HG02759 (cell line): Measurements from ENCODE around the gene ASB4.
A peak's percentile ranks its signal among the peaks of the same experiment; 100 is the strongest.
"Not testable (repeated sequence)": the region's sequence is repeated elsewhere in the genome, so short reads cannot be mapped to it uniquely, and the experiment has no call there.

Experiments
- ATAC-seq: cut with Tn5 transposase; IDR thresholded peaks from one replicate; pipeline ENCODE4 v1.9.1; 2021; ENCODE audit warnings: mild to moderate bottlenecking, moderate library complexity; ENCODE audit not compliant: unreplicated experiment

ASB4 gene

GRCh38 chr7:95478272-95479037 is 7.3 kb upstream of the ASB4 start:
- ATAC-seq: no peak

GRCh38 chr7:95479992-95480624 is 5.6 kb upstream of the ASB4 start:
- ATAC-seq: peak; percentile 70

DNA sequence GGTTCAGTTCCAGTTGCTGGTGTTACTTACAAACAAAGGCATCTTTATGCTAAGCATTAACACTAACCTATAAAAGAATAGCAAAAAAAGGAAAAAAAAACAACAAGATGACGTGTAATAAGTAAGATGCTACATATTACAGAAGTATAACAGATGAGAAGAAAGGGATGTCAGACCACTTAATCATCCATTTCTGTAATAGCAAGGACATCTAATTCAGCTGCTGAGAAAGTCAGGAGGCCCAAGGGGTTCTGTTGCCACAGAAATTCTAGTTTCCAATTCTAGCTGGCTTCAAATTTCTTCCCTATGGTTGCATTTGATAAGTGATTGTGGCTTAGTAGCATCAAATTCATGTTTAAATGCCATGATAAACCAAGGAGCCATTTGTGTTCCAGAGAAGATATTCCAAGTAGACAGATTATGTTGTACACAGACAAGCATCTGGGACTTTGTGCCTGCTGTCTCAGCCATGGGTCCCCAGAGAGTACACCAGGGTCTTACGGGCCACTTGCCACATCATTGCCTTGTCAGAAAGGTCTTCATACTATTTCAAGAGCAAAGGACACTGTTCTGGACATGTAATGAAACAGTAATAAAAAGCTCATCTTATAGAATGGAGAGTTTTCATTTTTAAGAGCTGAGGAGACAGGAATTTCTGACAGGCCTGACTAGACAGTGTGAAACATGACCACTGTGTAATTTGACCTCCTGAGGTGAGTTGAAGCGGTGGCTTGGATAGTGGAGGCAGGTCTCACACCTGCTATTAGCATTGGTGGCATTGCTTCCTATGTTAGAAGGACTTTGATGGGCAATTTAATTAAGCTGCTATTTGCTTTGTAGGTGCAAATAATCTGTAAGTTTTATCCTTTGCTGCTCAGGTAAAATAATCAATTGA is 4.2 kb upstream of the ASB4 start:
- no peak for ATAC-seq

DNA sequence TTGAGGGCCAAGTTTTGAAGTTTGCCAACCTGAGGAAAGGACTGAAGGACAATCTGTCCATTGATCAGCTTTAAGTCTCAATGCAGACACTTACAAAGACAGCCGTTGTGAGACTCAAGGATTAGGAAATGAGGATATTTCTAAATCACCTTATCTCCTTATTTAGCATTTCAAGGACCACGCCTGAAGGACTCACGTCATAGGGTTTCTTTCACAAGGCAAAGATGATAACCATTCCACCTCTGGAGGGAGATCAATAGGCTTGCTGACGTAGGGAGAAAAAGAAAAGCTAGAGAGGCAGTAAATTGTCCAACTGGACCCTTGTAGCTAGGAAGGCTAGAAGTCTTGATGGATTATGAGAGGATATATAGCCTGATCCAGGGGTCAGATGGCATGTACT is 3.3 kb upstream of the ASB4 start:
- no peak for ATAC-seq

DNA sequence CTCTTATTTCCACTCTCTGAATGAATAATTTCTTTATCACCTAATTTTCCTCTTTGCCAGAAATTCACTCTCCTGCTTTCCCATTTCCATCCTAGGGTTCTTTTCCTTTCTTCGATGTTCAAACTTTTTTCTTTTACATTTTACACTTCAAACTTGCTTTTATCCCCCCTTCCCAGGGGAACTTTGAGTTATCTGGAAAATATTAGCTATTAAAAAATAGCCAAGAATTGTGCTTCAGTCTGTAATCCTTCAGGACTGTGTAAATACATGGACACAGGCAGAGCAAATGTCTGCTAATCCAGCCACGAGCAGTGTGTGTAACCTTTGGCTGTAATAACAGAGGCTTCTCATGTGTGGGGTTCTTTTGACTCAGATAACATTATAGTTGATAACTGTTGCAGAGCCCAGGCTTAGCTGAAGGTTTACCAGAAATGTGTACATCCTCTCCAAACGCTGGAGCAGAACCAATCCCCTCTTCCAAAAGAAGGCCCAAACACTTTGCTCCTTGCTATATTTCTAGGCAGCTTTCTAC is 4.6 kb downstream of the ASB4 start:
- ATAC-seq: no peak

- ATAC-seq: no peak
These were observed 5.5 kb downstream of the ASB4 start for GRCh38 chr7:95491201-95491600.

- no peak for ATAC-seq
These were observed 6.0 kb downstream of the ASB4 start for GRCh38 chr7:95491634-95492314.

GRCh38 chr7:95493247-95493646 is 7.5 kb downstream of the ASB4 start:
- ATAC-seq: no peak

- no peak for ATAC-seq
These were observed 8.1 kb downstream of the ASB4 start for GRCh38 chr7:95493844-95494243.

GRCh38 chr7:95501261-95501832 is 15.6 kb downstream of the ASB4 start:
- ATAC-seq: peak; percentile 91

DNA sequence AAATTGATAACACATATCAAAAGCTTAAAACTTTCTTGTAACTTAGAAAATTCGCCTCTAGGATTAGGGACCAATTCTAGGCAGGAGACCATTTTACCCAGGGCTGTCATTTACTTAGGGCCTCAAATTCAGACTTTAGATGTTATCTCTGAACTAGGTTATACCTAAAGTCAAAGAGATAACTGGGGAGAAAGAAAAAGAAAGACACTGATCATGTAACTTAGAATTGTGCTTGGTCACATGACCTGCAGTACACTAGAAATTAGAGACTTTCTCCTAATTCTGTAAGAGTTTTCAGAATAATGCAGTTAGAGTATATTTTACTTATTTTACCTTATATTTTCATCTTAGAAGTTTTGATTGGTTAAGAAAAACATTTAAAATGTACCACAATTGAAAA is 16.7 kb downstream of the ASB4 start:
- ATAC-seq: no peak

GRCh38 chr7:95503271-95504131 is 17.8 kb downstream of the ASB4 start:
- ATAC-seq: no peak

DNA sequence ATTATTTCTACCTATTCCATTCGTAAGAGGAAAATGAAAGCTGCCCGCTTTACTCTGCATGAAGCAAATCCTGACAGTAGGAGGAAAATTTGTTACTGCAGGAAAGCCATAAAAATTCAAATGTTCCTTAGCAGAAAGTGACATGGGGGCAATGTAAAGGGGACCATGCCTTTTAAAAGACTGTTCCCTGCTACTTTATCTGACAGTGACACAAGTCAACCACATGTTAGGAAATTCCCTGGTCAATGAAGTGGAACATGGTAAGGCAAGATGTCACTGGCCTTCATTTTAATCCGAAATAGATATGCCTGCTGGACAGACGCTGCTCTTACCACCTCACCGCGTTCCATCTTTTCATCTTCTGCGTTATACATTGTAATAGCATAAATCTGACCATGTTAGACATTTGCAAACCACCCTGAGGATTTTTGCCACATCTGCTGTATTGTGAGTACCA is 18.4 kb downstream of the ASB4 start:
- ATAC-seq: not testable (repeated sequence)

DNA sequence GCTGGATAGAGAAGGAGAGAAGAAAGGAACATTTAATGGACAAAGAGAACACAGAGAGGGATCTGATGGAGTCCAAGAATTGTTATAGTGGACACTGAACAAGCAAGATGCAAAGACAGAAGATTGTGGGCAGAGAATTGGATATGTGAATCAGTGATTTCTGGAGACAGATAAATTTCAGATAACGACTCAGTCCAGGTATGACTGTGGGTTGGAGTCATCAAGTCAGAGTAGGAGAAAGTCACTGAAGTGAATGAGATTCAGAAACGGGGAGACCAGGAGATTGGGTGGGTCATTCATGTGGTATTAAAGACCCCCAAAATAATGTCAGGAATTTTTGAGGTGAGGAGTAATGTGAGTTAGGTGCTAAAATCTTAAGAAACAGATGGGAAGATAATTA is 23.0 kb downstream of the ASB4 start:
- no peak for ATAC-seq

- no peak for ATAC-seq
These were observed 23.5 kb downstream of the ASB4 start for GRCh38 chr7:95509199-95509598.

- ATAC-seq: peak; percentile 89
These were observed 26.0 kb downstream of the ASB4 start for GRCh38 chr7:95511716-95512260.

GRCh38 chr7:95517458-95517857 is 31.7 kb downstream of the ASB4 start:
- ATAC-seq: peak; percentile 81

GRCh38 chr7:95517870-95518269 is 32.1 kb downstream of the ASB4 start:
- ATAC-seq: peak; percentile 44

DNA sequence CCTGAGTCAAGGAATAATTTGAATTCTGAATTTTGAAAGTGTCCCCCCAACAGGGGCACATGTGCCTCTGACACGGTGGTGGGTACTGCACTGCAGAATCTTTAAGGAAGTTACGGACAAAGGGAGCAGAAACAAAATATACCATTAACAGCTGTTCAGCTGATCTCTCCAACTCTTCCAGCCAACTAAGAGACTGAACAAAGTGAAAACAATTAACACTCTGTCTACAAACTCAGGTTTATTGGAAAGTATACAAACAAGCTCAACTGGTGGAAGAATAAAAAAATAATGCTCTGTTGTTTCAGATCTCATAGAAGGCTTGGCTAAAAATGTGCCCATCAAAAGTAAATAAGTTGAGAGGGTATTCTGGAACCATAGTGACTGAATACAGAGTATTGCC is 34.4 kb downstream of the ASB4 start:
- ATAC-seq: no peak
